Osteocyte (in vitro differentiated cells): ENCODE results near the gene MNAT1. TPM values are rescaled to one million over a fixed set of nuclear protein-coding genes. Genes with fewer than 3 reads are reported as not detected.

ENCODE experiments used
- DNase-seq: peaks from one replicate; pipeline ENCODE4 v3.0.0; 2021; ENCODE audit warnings: mixed read lengths; ENCODE audit not compliant: unreplicated experiment; ENCODE audit errors: extremely low spot score
- H3K27ac Mint-ChIP-seq: one replicate; pipeline ENCODE4 v1.8.0; 2021; ENCODE audit warnings: mild to moderate bottlenecking, mixed read lengths; ENCODE audit not compliant: unreplicated experiment
- H3K27me3 Mint-ChIP-seq: one replicate; pipeline ENCODE4 v1.8.0; 2021; ENCODE audit warnings: mixed read lengths; ENCODE audit not compliant: unreplicated experiment
- H3K36me3 Mint-ChIP-seq: one replicate; pipeline ENCODE4 v1.8.0; 2021; ENCODE audit warnings: mixed read lengths; ENCODE audit not compliant: unreplicated experiment
- H3K4me1 Mint-ChIP-seq: one replicate; pipeline ENCODE4 v1.8.0; 2021; ENCODE audit warnings: mixed read lengths; ENCODE audit not compliant: unreplicated experiment
- H3K4me3 Mint-ChIP-seq: one replicate; pipeline ENCODE4 v1.8.0; 2021; ENCODE audit warnings: mild to moderate bottlenecking, moderate library complexity, mixed read lengths; ENCODE audit not compliant: unreplicated experiment
- H3K9me3 Mint-ChIP-seq: one replicate; pipeline ENCODE4 v1.8.0; 2021; ENCODE audit warnings: mixed read lengths; ENCODE audit not compliant: unreplicated experiment
- total RNA-seq: library from RNA; stranded (reverse); gene quantifications from 2 replicates; pipeline ENCODE4 v1.2.1, GENCODE V29; 2021
- TF ChIP-seq, protein P1 (sequence below): fragments of 200-600 bp; sonication (generic); IDR thresholded peaks from 2 replicates; pipeline ENCODE4 v1.5.0; 2021; ENCODE audit warnings: antibody characterized with exemption, mild to moderate bottlenecking, moderate library complexity

The MNAT1 gene
- total RNA-seq, 1 donor from 2014 or later, result 59.9 TPM

DNA sequence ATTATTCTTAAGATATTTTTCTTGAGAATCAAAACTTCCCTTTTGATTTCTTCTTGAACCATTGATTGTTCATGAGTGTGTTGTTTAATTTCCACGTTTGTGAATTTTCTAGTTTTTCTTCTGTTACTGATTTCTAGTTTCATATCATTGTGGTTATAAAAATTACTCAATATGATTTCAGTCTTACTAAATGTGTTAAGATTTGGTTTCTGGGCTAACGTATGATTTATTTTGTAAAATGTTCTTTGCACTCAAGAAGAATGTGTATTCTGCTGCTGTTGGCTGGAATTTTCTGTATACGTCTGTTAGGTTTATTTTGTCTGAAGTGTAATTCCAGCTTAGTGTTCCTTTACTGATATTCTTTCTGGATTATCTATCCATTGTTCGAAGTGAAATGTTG, 221.6 kb downstream of the MNAT1 start:
- Mint-ChIP-seq H3K27ac (no peak overlapping the region), H3K27me3 (no peaks in the 10 kb centered on the region), H3K9me3 (peaks cover 43% of the 10 kb centered on the region), H3K36me3 (peaks cover 53% of the 10 kb centered on the region), H3K4me1 (no peaks in the 10 kb centered on the region), H3K4me3 (no peak overlapping the region)
- DNase-seq, result no peak
- TF ChIP-seq, protein P1, sequence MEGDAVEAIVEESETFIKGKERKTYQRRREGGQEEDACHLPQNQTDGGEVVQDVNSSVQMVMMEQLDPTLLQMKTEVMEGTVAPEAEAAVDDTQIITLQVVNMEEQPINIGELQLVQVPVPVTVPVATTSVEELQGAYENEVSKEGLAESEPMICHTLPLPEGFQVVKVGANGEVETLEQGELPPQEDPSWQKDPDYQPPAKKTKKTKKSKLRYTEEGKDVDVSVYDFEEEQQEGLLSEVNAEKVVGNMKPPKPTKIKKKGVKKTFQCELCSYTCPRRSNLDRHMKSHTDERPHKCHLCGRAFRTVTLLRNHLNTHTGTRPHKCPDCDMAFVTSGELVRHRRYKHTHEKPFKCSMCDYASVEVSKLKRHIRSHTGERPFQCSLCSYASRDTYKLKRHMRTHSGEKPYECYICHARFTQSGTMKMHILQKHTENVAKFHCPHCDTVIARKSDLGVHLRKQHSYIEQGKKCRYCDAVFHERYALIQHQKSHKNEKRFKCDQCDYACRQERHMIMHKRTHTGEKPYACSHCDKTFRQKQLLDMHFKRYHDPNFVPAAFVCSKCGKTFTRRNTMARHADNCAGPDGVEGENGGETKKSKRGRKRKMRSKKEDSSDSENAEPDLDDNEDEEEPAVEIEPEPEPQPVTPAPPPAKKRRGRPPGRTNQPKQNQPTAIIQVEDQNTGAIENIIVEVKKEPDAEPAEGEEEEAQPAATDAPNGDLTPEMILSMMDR, result no peak

DNA sequence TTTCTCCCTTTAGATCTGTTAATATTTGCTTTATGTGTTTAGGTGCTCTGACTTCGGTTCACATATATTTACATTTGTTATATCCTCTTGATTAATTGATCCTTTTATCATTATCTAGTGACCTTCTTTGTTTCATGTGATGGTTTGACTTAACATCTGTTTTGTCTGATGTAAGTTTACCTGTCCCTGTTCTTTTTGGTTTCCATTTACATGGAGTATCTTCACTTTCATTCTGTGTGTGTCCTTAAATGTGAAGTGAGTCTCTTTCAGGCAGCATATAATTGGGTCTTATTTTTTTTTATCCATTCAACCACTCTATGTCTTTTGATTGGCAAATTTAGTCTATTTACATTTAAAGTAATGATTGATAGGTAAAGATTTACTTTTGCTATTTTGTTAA, 222.1 kb downstream of the MNAT1 start:
- H3K9me3 Mint-ChIP-seq, result peaks cover 43% of the 10 kb centered on the region
- H3K4me1 Mint-ChIP-seq, result no peaks in the 10 kb centered on the region
- no peak overlapping the region for H3K4me3 Mint-ChIP-seq
- H3K27ac Mint-ChIP-seq, result peak overlapping the region; percentile 7
- no peaks in the 10 kb centered on the region for H3K27me3 Mint-ChIP-seq
- H3K36me3 Mint-ChIP-seq, result peaks cover 57% of the 10 kb centered on the region
- TF ChIP-seq, protein P1, result no peak
- no peak for DNase-seq

DNA sequence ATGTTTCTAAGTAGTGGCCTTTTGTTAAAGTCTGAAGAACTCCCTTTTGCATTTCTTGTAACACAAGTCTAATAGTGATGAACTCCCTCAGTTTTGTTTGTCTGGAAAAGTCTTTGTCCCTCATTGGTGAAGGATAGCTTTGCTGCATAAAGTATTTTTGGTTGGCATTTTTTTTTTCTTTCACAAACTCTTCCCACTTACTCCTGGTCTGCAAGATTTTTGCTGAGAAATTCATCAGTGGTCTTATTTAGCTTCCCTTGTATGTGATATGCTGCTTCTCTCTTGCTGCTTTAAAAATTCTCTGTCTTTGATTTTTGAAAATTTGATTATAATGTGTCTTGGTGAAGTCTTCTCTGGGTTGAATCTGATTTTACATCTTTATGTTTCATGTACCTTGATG, 223.6 kb downstream of the MNAT1 start:
- no peak overlapping the region for H3K27ac Mint-ChIP-seq
- no peak for DNase-seq
- peaks cover 2% of the 10 kb centered on the region for H3K4me1 Mint-ChIP-seq
- no peaks in the 10 kb centered on the region for H3K27me3 Mint-ChIP-seq
- TF ChIP-seq, protein P1, result no peak
- H3K36me3 Mint-ChIP-seq, result peaks cover 60% of the 10 kb centered on the region
- H3K9me3 Mint-ChIP-seq, result peaks cover 43% of the 10 kb centered on the region
- no peak overlapping the region for H3K4me3 Mint-ChIP-seq

DNA sequence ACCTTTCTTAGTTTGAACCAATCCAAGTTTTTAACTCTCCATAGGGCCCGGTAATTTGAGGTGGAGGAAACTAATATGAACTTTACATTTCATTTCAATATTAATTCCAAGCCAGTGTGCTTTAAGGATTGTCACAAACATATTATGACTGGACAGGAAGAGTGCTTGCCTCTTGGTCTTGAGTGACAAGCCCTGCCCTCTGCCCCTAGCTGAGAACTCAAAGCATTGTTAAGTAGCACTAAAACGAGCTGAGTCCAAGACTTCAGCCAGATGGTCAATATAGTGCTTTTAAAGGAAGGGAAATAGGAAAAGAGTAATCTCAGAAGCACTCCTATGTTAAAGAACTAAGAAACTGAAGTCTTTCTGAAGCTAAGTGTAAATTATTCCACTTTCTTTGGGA, 229.2 kb downstream of the MNAT1 start:
- H3K4me3 Mint-ChIP-seq, result no peak overlapping the region
- no peak for DNase-seq
- H3K4me1 Mint-ChIP-seq, result peaks cover 51% of the 10 kb centered on the region
- no peaks in the 10 kb centered on the region for H3K27me3 Mint-ChIP-seq
- peak overlapping the region; percentile 75 for H3K27ac Mint-ChIP-seq
- TF ChIP-seq, protein P1, result no peak
- peaks cover 11% of the 10 kb centered on the region for H3K9me3 Mint-ChIP-seq
- peaks cover 26% of the 10 kb centered on the region for H3K36me3 Mint-ChIP-seq

DNA sequence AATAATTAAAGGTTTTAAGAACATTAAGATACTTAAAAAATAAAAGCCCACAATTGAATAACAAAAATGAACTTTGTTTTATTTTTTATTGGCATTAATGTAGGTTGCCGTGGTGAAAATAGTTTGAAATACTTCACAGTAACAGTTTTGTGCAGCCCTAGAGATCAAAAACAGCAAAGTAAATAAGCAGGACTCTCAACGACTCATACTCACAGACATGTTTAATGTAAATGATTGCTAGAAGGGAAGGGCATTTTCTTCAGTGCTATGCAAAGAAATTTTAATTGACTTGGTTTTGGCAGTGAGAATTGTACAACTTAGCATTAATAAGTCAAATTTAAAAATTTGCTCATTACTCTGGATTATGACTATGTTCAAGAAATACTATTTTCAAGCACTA, 230.3 kb downstream of the MNAT1 start:
- TF ChIP-seq, protein P1, result no peak
- Mint-ChIP-seq H3K27ac (peak overlapping the region; percentile 91), H3K9me3 (peaks cover 6% of the 10 kb centered on the region)

More for the DNA sequence above, 230.3 kb downstream of the MNAT1 start:
- Mint-ChIP-seq H3K4me1 (peaks cover 57% of the 10 kb centered on the region), H3K36me3 (peaks cover 18% of the 10 kb centered on the region), H3K27me3 (no peaks in the 10 kb centered on the region), H3K4me3 (no peak overlapping the region)
- no peak for DNase-seq
